Stimulated activated naive CD8-positive, alpha-beta T cell treated with anti-CD3 and anti-CD28 coated beads, Interleukin-15, Interleukin-2, amounts not matched to agents 100 ng/mL and 50 ng/mL, for 24 hours (primary cell): Measurements from ENCODE around the gene YJU2.
A peak's percentile ranks its signal among the peaks of the same experiment; 100 is the strongest.
"Not testable (repeated sequence)": the region's sequence is repeated elsewhere in the genome, so short reads cannot be mapped to it uniquely, and the experiment has no call there.

Source experiments
- H3K27ac Mint-ChIP-seq: one replicate; pipeline ENCODE4 v1.8.0; 2021; ENCODE audit warnings: mild to moderate bottlenecking, mixed read lengths
- H3K27me3 Mint-ChIP-seq: one replicate; pipeline ENCODE4 v1.8.0; 2021; ENCODE audit warnings: mixed read lengths
- H3K36me3 Mint-ChIP-seq: one replicate; pipeline ENCODE4 v1.8.0; 2021; ENCODE audit warnings: low read depth, mixed read lengths
- H3K4me1 Mint-ChIP-seq: one replicate; pipeline ENCODE4 v1.8.0; 2021; ENCODE audit warnings: low read depth, mixed read lengths
- H3K4me3 Mint-ChIP-seq: one replicate; pipeline ENCODE4 v1.8.0; 2021; ENCODE audit warnings: mild to moderate bottlenecking, mixed read lengths
- H3K9me3 Mint-ChIP-seq: one replicate; pipeline ENCODE4 v1.8.0; 2021; ENCODE audit warnings: mixed read lengths

The YJU2 gene

DNA sequence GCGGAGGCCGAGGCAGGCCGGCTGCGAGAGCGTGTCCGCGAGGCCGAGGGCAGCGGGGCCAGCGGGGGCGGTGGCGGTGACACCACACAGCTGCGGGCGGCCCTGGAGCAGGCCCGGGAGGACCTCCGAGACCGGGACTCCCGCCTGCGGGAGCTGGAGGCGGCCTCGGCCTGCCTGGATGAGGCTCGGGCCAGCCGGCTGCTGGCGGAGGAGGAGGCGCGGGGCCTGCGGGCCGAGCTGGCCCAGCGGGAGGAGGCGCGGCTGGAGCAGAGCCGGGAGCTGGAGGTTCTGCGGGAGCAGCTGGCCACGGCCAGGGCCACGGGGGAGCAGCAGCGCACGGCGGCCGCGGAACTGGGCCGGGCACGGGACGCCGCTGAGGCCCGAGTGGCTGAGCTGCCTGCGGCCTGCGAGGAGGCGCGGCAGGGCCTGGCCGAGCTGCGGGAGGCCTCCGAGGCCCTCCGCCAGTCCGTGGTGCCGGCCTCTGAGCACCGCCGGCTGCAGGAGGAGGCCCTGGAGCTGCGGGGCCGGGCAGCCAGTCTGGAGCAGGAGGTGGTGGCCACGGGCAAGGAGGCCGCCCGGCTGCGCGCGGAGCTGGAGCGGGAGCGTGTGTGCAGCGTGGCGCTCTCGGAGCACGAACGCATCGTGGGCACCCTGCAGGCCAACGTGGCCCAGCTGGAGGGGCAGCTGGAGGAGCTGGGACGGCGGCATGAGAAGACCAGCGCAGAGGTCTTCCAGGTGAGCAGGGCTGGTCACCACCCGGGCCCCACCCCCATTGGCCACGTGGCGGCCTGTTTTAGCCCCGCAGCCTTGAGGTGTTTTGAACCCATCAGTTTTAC, 29.2 kb upstream of the YJU2 start:
- Mint-ChIP-seq H3K27ac (no peak overlapping the region), H3K36me3 (no peaks in the 10 kb centered on the region), H3K27me3 (no peaks in the 10 kb centered on the region), H3K9me3 (no peaks in the 10 kb centered on the region), H3K4me1 (peaks cover 8% of the 10 kb centered on the region), H3K4me3 (no peak overlapping the region)

DNA sequence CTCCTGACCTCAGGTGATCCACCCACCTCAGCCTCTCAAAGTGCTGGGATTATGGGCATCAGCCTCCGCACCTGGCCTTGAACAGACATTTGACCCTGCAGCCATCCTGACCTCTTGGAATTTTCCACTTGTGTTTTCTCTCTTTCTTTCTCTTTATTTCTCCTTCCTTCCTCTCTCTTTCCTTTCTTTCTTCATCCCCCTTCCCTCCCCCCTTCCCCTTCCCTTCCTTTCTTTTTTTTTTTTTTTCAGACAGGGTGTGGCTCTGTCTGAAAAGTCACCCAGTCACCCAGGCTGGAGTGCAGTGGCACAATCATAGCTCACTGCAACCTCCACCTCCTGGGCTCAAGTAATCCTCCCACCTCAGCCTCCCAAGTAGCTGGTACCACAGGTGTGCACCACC, 28.4 kb upstream of the YJU2 start:
- H3K4me3 Mint-ChIP-seq, H3K9me3 Mint-ChIP-seq, H3K4me1 Mint-ChIP-seq, H3K27me3 Mint-ChIP-seq, H3K27ac Mint-ChIP-seq, H3K36me3 Mint-ChIP-seq: not testable (repeated sequence)

DNA sequence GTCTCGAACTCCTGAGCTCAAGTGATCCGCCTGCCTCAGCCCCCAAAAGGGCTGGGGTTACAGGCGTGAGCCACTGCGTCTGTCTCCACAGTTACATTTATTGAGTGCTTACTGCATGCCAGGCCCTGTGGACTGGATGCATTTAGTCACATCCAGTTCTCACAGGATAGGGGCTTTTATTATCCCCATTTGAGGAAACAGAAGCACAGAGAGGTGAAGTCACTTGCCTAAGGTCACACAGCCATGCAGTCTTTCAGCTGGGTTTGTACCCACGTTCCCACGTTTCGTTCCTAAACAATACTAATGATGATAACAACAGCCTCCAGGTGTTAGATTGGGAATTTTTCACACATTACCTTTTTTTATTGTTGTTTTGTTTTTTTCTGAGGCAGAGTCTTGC, 26.7 kb upstream of the YJU2 start:
- no peak overlapping the region for H3K27ac Mint-ChIP-seq
- H3K27me3 Mint-ChIP-seq, result no peaks in the 10 kb centered on the region
- no peaks in the 10 kb centered on the region for H3K9me3 Mint-ChIP-seq
- H3K4me1 Mint-ChIP-seq, result no peaks in the 10 kb centered on the region
- no peaks in the 10 kb centered on the region for H3K36me3 Mint-ChIP-seq
- H3K4me3 Mint-ChIP-seq, result no peak overlapping the region

DNA sequence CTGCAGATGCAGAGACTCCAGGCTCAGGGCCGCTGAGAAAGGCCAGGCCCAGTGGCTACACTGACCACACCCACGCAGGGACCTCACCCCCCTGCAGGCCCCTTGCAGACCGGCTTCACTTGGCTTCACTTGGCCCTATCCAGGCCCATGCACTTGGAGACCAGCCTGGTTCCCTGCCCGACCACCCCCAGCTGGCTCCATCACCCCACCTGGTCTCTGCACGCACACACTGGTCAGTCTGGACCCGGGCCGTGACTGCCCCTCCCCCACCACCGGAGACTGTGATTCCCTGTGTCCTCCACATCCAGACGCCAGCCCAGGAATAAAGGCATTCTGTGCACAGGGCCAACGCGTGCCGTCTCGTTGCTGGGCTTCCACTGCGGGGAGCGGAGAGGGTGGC, 22.4 kb upstream of the YJU2 start:
- no peaks in the 10 kb centered on the region for H3K36me3 Mint-ChIP-seq
- H3K27ac Mint-ChIP-seq, result no peak overlapping the region
- no peaks in the 10 kb centered on the region for H3K9me3 Mint-ChIP-seq
- H3K4me1 Mint-ChIP-seq, result peaks cover 8% of the 10 kb centered on the region
- H3K4me3 Mint-ChIP-seq, result no peak overlapping the region
- H3K27me3 Mint-ChIP-seq, result no peaks in the 10 kb centered on the region

DNA sequence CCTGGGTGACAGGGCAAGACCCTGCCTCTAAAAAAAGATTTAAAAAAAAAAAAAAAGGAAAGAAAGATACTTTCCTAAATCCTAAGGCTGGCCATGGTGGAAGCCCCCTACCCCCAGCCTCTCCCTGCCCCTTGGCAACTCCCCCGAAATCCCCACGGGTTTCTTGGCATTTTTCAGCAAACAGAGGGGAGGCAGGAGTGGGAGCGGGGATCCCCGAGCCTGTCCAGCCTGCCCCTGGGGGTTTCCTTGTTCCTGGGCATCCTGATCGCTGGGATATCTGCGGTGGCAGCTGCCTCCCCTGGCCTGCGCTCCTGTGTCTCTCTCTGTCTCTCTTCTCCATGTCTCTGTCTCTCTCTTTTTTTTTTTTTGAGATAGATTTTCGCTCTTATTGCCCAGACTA, 21.0 kb upstream of the YJU2 start:
- H3K9me3 Mint-ChIP-seq, result no peaks in the 10 kb centered on the region
- H3K27me3 Mint-ChIP-seq, result no peaks in the 10 kb centered on the region
- H3K4me1 Mint-ChIP-seq, result peaks cover 8% of the 10 kb centered on the region
- H3K27ac Mint-ChIP-seq, result no peak overlapping the region
- no peak overlapping the region for H3K4me3 Mint-ChIP-seq
- no peaks in the 10 kb centered on the region for H3K36me3 Mint-ChIP-seq

DNA sequence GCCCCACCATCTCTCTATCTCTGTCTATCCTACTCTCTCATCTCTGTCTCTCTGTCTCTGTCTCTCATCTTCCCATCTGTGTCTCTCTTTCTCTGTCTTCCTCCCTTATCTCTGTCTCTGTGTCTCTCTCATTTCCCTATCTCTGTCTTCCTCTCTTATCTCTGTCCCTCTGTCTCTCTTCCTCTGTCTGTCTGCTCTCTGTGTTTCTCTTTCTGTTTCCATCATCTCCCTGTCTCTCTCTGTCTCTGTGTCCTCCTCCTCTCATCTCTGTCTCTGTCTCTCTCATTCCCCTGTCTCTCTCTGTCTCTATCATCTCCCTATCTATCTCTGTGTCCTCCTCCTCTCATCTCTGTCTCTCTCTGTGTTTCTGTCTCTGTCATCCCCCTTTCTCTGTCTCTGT, 19.1 kb upstream of the YJU2 start:
- Mint-ChIP-seq H3K27me3 (no peaks in the 10 kb centered on the region), H3K9me3 (no peaks in the 10 kb centered on the region), H3K4me3 (no peak overlapping the region), H3K27ac (no peak overlapping the region), H3K36me3 (no peaks in the 10 kb centered on the region), H3K4me1 (peaks cover 8% of the 10 kb centered on the region)

DNA sequence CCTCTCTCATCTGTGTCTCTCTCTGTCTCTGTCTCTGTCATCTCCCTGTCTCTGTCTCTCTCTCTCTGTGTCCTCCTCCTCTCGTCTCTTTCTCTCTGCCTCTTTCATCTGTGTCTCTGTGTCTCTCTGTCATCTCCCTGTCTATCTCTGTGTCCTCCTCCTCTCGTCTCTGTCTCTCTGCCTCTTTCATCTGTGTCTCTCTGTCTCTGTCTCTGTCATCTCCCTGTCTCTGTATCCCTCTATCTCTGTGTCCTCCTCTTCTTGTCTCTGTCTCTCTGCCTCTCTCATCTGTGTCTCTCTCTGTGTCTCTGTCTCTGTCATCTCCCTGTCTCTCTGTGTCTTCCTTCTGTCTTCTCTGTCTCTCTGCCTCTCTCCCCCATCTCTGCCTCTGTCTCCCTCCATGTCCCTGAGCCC, 18.1 kb upstream of the YJU2 start:
- no peaks in the 10 kb centered on the region for H3K36me3 Mint-ChIP-seq
- H3K27me3 Mint-ChIP-seq, result no peaks in the 10 kb centered on the region
- no peak overlapping the region for H3K27ac Mint-ChIP-seq
- H3K4me3 Mint-ChIP-seq, result no peak overlapping the region
- H3K4me1 Mint-ChIP-seq, result peaks cover 8% of the 10 kb centered on the region
- H3K9me3 Mint-ChIP-seq, result no peaks in the 10 kb centered on the region

DNA sequence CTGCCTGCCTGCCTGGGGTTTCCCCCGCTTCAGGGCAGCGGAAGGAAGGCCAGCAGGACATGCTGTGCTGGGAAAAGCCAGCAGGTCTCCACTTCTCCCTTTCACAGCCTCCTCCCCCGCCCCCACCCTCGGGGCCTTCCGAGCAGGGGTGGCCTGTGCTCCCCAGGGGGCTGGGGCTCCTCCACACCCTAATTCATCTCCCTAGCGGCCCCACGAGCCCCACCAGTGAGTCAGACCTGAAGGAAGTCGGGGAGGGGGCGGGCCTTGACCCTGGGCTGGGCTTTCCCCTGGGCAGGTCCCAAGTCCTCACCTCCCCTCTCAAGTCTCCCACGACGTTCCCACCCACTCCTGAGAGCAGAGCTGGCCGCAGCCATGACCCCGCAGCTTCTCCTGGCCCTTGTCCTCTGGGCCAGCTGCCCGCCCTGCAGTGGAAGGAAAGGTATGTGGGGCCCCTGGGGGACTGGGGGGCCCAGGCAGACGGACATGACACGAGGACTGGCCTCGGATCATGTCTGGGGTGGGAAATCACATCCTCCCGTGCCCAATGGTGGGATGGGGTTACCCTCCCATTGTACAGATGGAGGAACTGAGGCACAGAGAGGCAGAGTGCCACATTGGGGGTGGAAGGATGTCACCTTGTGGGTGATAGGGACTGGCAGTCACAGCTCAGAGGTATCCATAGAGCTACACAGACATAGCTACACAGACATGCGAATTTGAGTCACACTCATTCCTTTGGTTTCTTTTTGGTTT, 17.5 kb upstream of the YJU2 start, which contains the start of gene EBI3:
TSS of gene EBI3 (plus strand) at position 345 of the 753 bp plus-strand sequence. CDS start at position 373, 28 bp downstream.
- H3K27me3 Mint-ChIP-seq, result no peaks in the 10 kb centered on the region
- no peak within 1 kb of the TSS for H3K4me3 Mint-ChIP-seq
- no peaks in the 10 kb centered on the region for H3K9me3 Mint-ChIP-seq
- peaks cover 8% of the 10 kb centered on the region for H3K4me1 Mint-ChIP-seq
- peak within 1 kb of the TSS; percentile 89 for H3K27ac Mint-ChIP-seq
- no peaks in the 10 kb centered on the region for H3K36me3 Mint-ChIP-seq

DNA sequence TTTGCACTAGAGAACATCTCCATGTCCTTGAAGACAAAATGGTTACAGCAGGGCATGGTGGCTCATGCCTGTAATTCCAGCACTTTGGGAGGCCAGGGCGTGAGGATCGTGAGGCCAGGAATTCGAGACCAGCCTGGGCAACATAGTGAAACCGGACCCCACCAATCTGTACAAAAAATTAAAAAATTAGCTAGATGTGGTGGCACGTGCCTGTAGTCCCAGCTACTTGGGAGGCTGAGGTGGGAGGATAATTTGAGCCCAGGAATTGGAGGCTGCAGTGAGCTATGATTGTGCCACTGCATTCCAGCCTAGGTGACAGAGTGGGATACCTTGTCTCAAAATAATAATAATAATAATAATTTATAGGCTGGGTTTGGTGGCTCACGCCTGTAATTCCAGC, 16.6 kb upstream of the YJU2 start:
- H3K27me3 Mint-ChIP-seq, H3K27ac Mint-ChIP-seq, H3K4me3 Mint-ChIP-seq, H3K9me3 Mint-ChIP-seq, H3K36me3 Mint-ChIP-seq, H3K4me1 Mint-ChIP-seq: not testable (repeated sequence)

DNA sequence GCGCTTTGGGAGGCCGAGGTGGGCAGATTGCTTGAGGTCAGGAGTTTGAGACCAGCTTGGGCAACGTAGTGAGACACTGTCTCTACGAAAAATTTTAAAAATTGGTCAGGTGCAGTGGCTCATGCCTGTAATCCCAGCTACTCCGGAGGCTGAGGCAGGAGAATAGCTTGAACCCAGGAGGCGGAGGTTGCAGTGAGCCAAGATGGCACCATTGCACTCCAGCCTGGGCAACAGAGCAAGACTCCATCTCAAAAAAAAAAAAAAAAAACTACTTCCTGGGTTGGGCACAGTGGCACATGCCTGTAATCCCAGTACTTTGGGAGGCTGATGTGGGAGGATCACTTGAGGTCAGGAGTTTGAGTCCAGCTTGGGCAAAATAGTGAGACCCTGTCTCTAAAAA, 15.4 kb upstream of the YJU2 start:
- not testable (repeated sequence) for H3K27ac Mint-ChIP-seq, H3K27me3 Mint-ChIP-seq, H3K4me3 Mint-ChIP-seq, H3K4me1 Mint-ChIP-seq, H3K36me3 Mint-ChIP-seq, H3K9me3 Mint-ChIP-seq

DNA sequence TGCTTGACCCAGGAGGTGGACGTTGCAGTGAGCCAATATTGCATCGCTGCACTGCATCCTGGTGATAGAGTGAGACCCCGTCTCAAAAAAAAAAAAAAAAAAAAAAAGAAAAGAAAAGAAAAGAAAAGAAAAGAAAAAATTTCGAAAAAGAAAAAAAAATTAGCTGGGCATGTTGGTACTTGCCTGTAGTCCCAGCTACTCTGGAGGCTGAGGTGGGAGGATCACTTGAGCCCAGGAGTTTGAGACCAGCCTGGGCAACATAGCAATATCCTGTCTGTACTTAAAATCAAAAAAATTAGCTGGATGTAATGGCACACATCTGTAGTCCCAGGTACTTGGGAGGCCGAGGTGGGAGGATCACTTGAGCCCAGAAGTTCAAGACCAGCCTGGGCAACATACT, 14.7 kb upstream of the YJU2 start:
- not testable (repeated sequence) for H3K4me1 Mint-ChIP-seq, H3K27ac Mint-ChIP-seq, H3K36me3 Mint-ChIP-seq, H3K27me3 Mint-ChIP-seq, H3K4me3 Mint-ChIP-seq, H3K9me3 Mint-ChIP-seq

DNA sequence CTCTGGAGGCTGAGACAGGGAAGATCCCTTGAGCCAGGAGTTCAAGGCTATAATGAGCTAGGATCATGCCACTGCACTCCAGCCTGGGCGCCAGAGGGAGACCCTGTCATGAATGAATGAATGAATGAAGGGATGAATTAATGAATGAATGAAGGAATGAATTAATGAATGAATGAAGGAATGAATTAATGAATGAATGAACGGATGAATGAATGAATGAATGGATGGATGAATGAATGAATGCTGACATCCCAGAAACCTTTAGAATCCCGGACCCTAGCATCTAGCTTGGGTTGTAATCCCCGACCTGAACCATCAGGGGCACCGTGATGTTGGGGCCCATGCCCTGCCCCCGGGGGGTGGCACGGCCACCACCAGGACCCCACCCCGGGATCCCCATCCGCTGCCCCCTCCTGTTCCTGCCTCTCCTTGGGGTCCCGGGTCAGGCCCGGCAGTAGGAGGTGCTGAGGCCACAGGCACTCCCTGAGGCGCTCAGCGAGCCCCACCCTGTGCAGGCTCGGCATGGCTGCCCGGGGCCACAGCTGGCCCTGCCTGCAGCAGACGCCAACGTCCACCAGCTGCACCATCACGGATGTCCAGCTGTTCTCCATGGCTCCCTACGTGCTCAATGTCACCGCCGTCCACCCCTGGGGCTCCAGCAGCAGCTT, 14.1 kb upstream of the YJU2 start:
- H3K4me3 Mint-ChIP-seq, result peak overlapping the region; percentile 32
- H3K27ac Mint-ChIP-seq, result no peak overlapping the region
- no peaks in the 10 kb centered on the region for H3K27me3 Mint-ChIP-seq

DNA sequence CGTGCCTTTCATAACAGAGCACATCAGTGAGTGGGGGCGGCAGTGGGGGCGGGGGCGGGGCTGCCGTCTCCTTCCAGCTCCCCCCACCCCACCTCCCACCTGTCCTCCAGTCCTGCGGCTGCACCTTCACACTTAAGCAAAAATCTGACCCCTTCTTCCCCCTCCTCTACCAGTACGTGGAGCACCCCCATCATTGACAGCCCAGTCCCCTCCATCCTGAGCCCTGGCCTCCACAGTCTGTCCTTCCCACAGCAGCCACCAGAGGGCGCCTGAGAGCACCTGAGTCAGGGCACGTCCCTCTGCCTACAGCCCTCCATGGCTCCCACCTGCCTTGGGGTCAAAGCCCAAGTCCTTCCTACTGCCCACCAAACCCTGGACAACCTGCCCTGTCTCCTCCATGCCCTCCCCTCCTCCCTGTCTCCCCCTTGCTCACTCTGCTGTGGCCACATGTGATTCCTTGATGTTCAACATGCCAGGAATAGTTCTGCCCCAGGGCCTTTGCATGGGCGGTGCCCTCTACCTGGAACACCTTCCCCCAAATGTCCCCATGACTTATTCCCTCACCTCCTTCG, 13.5 kb upstream of the YJU2 start:
- Mint-ChIP-seq H3K4me3 (no peak overlapping the region), H3K27ac (peak overlapping the region; percentile 40), H3K9me3 (no peaks in the 10 kb centered on the region), H3K36me3 (no peaks in the 10 kb centered on the region), H3K27me3 (no peaks in the 10 kb centered on the region), H3K4me1 (no peaks in the 10 kb centered on the region)

More for the DNA sequence above, 14.1 kb upstream of the YJU2 start:
- no peaks in the 10 kb centered on the region for H3K4me1 Mint-ChIP-seq
- H3K36me3 Mint-ChIP-seq, result no peaks in the 10 kb centered on the region
- H3K9me3 Mint-ChIP-seq, result no peaks in the 10 kb centered on the region

DNA sequence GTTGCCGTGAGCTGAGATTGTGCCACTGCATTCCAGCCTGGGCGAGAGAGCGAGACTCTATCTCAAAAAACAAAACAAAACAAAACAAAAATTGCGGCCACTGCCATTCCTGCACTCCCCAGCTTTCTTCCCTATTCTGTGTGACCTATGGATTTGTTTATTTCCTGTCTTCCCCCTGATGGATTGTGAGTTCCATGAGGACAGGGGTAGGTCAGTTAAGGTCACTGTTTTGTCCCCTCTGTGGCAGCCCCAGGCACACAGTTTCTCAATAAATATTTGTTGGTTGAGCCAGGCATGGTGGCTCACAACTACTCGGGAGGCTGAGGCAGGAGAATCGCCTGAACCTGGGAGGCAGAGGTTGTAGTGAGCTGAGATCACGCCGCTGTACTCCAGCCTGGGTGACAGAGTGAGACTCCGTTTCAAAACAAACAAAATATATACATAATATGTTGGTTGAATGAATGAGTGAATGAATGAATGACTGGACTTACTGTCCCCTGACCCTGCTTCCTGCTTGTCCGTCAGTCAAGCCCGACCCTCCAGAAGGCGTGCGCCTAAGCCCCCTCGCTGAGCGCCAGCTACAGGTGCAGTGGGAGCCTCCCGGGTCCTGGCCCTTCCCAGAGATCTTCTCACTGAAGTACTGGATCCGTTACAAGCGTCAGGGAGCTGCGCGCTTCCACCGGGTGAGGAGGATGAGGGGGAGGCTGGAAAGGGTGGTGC, 12.6 kb upstream of the YJU2 start:
- no peaks in the 10 kb centered on the region for H3K36me3 Mint-ChIP-seq
- H3K27me3 Mint-ChIP-seq, result no peaks in the 10 kb centered on the region
- H3K27ac Mint-ChIP-seq, result no peak overlapping the region
- no peaks in the 10 kb centered on the region for H3K9me3 Mint-ChIP-seq
- no peaks in the 10 kb centered on the region for H3K4me1 Mint-ChIP-seq
- no peak overlapping the region for H3K4me3 Mint-ChIP-seq

DNA sequence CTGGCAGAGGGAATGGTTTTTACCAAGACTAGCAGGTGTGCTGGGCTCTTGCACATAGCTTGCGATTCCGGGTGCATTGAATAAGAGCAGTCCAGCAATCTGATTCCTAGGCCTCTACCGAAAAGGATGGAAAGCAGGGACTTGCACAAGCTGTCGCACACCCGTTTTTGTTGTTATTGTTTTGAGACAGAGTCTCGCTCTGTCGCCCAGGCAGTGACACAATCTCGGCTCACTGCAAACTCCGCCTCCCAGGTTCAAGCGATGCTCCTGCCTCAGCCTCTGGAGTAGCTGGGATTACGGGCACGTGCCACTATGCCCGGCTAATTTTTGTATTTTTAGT, 12.0 kb upstream of the YJU2 start:
- Mint-ChIP-seq H3K9me3 (no peaks in the 10 kb centered on the region), H3K4me3 (no peak overlapping the region), H3K27ac (no peak overlapping the region), H3K4me1 (no peaks in the 10 kb centered on the region), H3K36me3 (no peaks in the 10 kb centered on the region), H3K27me3 (no peaks in the 10 kb centered on the region)
